ENCODE results near the gene SSBP3.
A peak's percentile ranks its signal among the peaks of the same experiment; 100 is the strongest.

The SSBP3 gene

DNA sequence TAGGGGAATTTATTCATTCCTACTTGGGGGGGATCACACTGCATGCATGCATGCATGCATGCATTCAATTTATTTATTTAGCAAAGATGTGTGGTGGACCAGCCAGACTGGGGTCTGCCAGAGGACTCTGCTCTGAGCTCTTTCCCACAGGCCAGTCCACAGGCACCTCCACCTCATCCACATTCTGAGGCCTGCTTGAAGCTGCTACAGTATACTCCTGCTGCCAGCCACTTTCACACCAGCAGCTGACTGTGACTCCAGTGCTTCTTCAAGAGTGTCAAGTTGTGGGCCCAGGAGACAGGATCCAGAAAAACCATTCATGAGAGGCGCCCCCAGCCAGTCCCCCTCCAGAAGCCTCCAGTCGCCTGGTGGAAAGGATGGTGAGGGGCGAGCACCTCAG is 30.9 kb downstream of the SSBP3 start:
- Mint-ChIP-seq H3K27me3 (no peaks in the 10 kb centered on the region), H3K4me3 (no peak overlapping the region), H3K4me1 (peaks cover 99% of the 10 kb centered on the region), H3K27ac (no peak overlapping the region), H3K9me3 (no peaks in the 10 kb centered on the region)
- no peak for ATAC-seq
- no peak for DNase-seq

DNA sequence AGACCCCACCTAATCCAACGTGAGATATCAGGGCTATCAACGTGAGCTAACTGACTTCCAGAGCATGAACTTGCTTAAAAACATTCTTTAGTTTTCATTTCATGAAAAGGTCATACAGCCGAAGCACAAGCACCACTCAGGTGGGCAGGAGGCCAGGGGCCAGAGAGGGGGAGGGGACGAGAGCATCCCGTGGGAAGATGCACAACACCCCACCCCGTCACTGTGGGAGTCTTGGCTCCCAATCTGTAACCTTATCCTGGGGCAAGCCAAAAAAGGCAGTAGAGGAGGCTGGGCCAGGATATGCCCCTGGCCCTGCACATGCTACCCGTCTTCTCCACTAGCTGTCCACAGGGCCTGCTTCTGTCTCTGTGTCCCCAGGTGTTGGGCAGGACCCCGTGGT is 31.4 kb downstream of the SSBP3 start:
- Mint-ChIP-seq H3K9me3 (no peaks in the 10 kb centered on the region), H3K4me1 (peaks cover 99% of the 10 kb centered on the region), H3K4me3 (no peak overlapping the region), H3K27ac (no peak overlapping the region), H3K27me3 (no peaks in the 10 kb centered on the region)
- ATAC-seq, result no peak
- no peak for DNase-seq

DNA sequence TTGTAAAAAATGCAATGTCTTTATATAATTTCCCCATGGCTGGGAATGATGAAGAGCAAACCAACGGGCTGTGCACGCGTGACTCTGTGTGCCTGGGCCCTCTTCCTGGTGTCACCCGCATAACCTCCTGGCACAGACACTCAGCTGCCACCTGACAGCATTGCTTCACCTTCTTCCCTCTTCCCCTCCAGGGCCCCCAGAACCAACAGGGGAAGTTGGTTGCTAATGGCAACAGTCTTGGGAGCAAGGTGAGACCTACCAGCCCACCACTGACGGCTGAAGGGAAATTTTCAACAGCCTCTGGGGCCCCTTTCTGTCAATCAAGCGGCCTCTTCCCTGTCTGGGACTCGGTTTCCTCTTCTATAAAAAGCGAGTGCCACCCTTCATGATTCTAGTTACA is 33.2 kb downstream of the SSBP3 start:
- ATAC-seq, result peak; percentile 76
- no peaks in the 10 kb centered on the region for H3K9me3 Mint-ChIP-seq
- H3K4me1 Mint-ChIP-seq, result peaks cover 96% of the 10 kb centered on the region
- H3K4me3 Mint-ChIP-seq, result peak overlapping the region; percentile 59 to 69
- H3K27me3 Mint-ChIP-seq, result no peaks in the 10 kb centered on the region
- H3K27ac Mint-ChIP-seq, result no peak overlapping the region
- peak in 1 of 2 donors; percentile 62 for DNase-seq

DNA sequence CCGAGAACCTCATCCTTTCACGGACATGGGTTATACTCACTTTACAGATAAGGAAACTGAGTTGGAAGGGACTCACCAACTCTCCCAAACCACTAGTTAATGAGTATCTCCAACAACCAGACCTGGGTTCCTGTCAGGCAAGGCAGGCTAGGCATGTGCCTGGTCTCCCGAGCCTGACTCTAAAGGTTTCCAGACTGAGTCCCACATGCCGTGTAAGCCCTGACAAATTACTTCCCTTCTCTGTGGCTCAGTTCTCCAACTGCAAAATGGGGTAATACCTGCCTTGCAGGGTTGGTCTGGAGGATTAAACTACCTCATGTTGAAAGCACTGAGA is 34.3 kb downstream of the SSBP3 start:
- Mint-ChIP-seq H3K27me3 (no peaks in the 10 kb centered on the region), H3K27ac (peak overlapping the region in 1 of 2 donors; percentile 64), H3K9me3 (no peaks in the 10 kb centered on the region), H3K4me1 (peaks cover 85% of the 10 kb centered on the region), H3K4me3 (peak overlapping the region in 1 of 2 donors; percentile 69)
- ATAC-seq, result no peak
- no peak for DNase-seq

DNA sequence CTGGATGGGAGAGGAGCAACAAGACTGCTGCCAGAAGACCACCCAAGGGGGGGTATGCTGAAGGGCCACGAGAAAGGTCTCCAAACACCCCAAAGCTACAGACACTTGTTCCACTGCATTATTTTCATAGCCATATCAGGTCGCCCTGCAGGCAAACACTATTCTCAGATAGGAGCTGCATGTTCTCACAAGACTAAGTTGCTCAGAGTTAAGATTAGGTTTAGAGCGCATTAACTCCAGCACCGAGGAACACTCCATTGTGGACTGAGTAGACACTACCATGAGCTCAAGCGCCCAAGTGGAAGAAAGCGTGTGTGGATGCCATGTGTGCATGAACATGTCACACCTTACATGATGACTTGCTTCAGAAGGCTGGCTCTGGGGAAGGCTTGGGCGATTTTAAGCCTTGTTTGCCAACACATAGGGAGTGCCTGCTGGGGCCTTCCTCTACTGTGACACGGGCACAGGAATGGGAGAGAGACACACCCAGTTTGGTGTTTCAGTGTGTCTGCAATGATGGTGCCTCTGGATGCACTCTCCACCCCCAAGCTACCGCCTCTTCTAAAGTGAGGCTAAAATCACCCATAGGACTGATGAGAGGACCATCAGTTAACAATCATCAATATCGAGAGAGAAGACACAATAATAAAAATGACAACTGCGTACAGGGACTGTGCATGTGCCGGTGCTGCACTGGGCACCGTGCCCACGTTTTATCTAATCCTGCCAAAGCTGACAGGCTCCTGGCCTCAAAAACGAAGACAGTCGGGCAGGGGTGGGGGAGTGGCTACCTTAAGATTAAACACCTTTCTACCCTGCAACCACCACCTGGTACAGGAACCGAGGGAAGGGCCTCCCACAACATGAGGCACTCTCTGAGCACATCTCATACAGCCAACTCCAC is 34.9 kb downstream of the SSBP3 start:
- H3K9me3 Mint-ChIP-seq, result no peaks in the 10 kb centered on the region
- DNase-seq (no peak), ATAC-seq (no peak)
- H3K4me1 Mint-ChIP-seq, result peaks cover 80% of the 10 kb centered on the region
- H3K27me3 Mint-ChIP-seq, result no peaks in the 10 kb centered on the region
- H3K4me3 Mint-ChIP-seq, result peak overlapping the region in 1 of 2 donors; percentile 24
- H3K27ac Mint-ChIP-seq, result peak overlapping the region in 1 of 2 donors; percentile 92

DNA sequence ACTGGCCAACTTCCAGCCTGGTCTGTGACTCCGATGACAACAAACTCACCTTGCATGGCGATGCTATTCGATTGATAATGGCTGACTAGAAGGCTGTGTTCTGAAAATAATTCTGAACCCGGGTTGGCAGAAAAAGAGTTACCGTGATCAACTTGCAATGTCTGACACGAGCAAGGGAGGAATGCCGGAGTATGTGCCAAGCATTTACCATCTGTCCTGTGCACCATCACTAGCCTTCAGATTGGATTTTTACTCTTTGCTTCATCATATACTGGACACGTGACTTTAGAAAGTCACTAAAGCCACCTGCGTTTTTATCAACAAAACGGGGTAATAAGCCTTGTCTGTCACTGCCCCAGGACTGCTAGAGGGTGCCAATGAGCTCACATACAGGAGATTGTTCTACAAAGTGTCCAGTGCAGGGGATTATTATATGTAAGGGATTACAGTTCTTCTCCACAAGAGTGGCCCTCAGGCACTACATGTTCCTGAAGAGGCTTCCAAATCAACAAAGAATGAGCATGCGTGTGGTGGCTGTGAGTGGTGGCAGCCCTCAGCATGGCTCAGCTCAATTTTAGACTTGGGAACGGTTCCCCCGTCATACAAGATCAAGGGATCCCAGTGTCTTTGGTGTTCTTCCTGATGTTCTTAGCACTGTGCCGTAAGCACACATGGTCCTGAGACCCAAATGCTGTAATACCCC is 35.8 kb downstream of the SSBP3 start:
- H3K4me1 Mint-ChIP-seq, result peaks cover 80% of the 10 kb centered on the region
- no peak for DNase-seq
- H3K9me3 Mint-ChIP-seq, result no peaks in the 10 kb centered on the region
- peak overlapping the region in 1 of 2 donors; percentile 7 for H3K27ac Mint-ChIP-seq
- ATAC-seq, result no peak
- no peak overlapping the region for H3K4me3 Mint-ChIP-seq
- H3K27me3 Mint-ChIP-seq, result no peaks in the 10 kb centered on the region

DNA sequence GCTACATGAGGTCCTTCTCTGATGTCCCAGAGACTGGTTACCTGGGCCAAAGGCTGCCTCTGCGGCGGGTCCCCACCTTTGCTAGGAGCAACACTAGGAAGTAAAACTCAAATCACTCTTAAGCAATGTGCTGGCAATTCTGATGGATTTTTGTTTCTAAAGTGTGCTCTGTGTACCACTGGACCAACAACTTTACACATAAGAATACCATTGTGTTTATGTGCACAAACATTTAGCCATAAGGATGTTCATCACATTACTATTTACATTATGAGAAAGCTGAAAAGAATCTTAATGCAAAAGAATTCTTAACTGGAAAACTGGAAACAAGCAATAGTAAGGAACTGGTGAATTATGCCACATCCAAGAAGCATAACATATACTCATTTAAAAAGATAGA is 38.6 kb downstream of the SSBP3 start:
- H3K4me1 Mint-ChIP-seq, result peaks cover 76% of the 10 kb centered on the region
- H3K4me3 Mint-ChIP-seq, result no peak overlapping the region

DNA sequence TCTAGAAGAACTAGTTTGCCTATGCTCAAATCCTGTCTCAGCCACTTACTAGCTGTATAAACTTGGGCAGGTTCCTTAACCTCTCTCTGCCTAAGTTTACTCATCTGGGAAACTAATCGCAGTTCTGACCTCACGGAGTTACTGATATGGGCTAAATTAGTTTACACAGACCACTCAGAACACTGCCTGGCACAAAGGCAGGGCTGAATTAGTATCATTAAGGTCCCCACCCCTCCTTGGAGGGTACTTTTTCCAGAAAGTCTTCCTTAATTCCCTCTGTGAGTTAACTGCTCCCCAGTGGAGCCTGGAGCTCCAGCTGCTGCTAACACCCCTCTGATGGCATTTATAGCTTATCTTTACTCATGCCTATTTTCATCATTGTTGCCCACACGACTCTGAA is 40.3 kb downstream of the SSBP3 start:
- Mint-ChIP-seq H3K27me3 (no peaks in the 10 kb centered on the region), H3K9me3 (no peaks in the 10 kb centered on the region), H3K27ac (no peak overlapping the region), H3K4me3 (no peak overlapping the region), H3K4me1 (peaks cover 75% of the 10 kb centered on the region)
- ATAC-seq, result no peak
- DNase-seq, result no peak

More for the DNA sequence above, 38.6 kb downstream of the SSBP3 start:
- no peak for DNase-seq
- ATAC-seq, result no peak
- H3K27me3 Mint-ChIP-seq, result no peaks in the 10 kb centered on the region
- H3K9me3 Mint-ChIP-seq, result no peaks in the 10 kb centered on the region
- H3K27ac Mint-ChIP-seq, result no peak overlapping the region

DNA sequence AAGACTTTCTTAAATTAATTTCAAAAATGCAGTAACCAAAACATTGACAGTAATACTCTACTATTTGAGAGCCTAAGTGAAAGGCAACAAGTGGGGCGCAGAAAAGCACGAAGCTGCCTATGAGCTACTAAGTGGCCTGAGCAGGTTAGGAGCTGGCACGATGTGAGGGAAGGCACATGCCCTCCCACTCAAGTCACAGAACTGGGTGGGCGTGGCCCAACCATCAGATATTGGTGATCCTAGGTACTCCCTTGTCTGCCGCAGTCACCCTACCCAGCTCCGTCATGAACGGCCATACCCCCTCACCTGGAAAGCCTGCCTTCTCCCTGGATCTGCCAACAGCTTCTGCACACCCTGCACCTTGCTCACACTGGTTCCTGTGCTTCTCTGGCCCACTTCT is 40.8 kb downstream of the SSBP3 start:
- no peak overlapping the region for H3K27ac Mint-ChIP-seq

DNA sequence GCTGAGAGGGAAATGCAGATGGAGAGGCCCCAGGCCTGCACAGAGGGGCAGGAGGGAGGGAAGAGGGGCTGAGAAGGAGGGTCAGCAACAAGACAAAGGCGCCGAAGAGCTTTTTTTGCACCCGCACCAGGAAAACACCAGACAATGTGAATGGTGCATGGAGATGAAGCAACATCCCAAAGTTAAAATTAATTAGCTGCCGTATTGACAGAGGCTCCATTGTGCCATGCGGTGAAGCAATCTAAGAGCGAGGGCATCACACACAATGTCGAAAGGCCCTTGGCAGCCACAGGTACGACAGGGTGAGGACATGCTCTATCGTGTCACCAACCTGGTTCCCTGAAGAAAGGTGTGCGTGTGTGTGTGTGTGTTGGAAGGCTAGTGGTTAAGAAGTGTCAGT is 41.2 kb downstream of the SSBP3 start:
- DNase-seq, result no peak
- Mint-ChIP-seq H3K4me1 (peaks cover 76% of the 10 kb centered on the region), H3K9me3 (no peaks in the 10 kb centered on the region), H3K27ac (no peak overlapping the region), H3K4me3 (no peak overlapping the region), H3K27me3 (no peaks in the 10 kb centered on the region)
- ATAC-seq, result no peak

More for the DNA sequence above, 40.8 kb downstream of the SSBP3 start:
- Mint-ChIP-seq H3K9me3 (no peaks in the 10 kb centered on the region), H3K4me3 (no peak overlapping the region), H3K4me1 (peaks cover 75% of the 10 kb centered on the region), H3K27me3 (no peaks in the 10 kb centered on the region)
- DNase-seq (no peak), ATAC-seq (no peak)

DNA sequence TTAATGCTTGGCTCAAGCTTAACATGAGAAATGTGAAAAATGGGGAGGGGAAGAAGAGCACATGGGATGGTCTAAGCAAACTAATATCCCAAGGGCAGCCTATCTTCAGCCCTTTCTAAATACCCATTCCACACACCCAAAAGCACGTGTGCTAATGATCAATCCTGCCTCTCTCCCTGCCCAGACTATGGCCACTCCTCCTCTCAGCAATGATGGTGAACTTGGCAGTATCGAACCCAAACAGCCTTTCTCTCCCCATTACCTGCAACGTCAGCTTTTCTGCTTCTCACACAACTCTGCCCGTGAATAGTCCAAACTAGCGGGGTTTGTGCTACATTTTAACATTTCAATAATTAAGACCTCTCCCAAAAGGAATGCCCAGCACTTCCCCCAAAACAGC is 41.6 kb downstream of the SSBP3 start:
- Mint-ChIP-seq H3K4me1 (peaks cover 76% of the 10 kb centered on the region), H3K27ac (no peak overlapping the region), H3K27me3 (no peaks in the 10 kb centered on the region), H3K4me3 (no peak overlapping the region), H3K9me3 (no peaks in the 10 kb centered on the region)
- DNase-seq (no peak), ATAC-seq (no peak)

DNA sequence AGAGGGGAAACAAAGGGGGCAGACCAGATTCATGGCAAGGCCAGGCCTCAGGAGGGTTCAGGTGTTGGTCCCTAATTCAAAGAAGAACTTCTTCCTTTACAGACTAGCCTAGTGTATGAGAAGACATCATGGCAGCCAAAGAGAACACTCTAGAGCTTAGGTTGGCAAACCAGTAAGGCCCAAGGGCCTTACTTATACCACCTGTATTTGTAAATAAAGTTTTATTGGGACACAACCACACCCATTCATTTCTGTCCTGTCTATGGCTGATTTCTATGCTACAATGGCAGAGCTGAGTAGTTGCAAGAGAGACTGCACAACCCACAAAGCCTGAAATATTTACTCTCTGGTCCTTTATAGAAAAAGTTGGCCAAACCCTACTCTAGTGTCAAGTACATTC is 42.3 kb downstream of the SSBP3 start:
- ATAC-seq (no peak), DNase-seq (no peak)
- H3K27ac Mint-ChIP-seq, result peak overlapping the region in 1 of 2 donors; percentile 28
- H3K9me3 Mint-ChIP-seq, result no peaks in the 10 kb centered on the region
- peaks cover 76% of the 10 kb centered on the region for H3K4me1 Mint-ChIP-seq
- no peaks in the 10 kb centered on the region for H3K27me3 Mint-ChIP-seq
- no peak overlapping the region for H3K4me3 Mint-ChIP-seq

DNA sequence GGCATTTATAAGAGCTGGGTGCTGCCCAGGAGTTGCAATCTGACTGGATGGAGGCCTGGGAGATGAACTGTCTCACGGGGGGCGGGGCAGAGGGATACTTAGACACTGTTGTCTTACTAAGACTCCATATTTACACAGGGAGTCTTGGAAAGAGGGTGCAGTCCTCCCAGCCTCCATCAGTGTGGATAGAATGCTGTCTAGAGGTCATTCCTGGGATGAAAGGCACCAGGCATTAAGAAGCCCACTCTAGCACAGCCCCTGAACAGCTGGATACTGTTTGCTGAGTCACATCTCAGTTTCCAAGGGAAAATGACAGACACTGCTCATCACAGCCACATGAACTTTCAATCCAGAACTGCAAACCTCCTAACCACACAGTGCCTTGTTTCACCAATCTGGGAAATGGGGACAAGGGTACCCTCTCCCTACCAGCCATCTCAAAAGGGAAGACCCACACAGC is 43.3 kb downstream of the SSBP3 start:
- no peaks in the 10 kb centered on the region for H3K9me3 Mint-ChIP-seq
- no peak overlapping the region for H3K4me3 Mint-ChIP-seq
- H3K4me1 Mint-ChIP-seq, result peaks cover 78% of the 10 kb centered on the region
- peak overlapping the region in 1 of 2 donors; percentile 47 for H3K27ac Mint-ChIP-seq
- DNase-seq, result no peak
- H3K27me3 Mint-ChIP-seq, result no peaks in the 10 kb centered on the region
- no peak for ATAC-seq

DNA sequence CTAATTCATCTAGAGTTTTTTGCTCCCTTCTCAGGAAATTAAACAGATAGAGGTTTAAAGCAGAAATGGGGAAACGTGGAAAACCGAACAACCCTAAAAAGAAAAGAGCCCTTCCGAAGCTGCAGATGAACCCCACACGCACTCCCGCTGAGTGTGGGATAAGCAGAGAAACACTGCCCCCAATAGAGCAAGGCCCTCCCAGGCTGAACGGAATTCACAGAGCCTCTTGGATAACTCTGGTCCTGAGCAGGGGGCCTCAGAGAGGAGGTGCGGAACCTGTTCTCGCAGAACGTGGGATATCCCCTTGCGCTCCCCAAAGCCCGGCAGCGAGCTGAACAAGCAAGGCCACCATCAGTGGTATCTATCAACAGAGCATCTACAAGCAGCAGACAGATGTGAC is 44.9 kb downstream of the SSBP3 start:
- H3K27me3 Mint-ChIP-seq, result no peaks in the 10 kb centered on the region
- DNase-seq (no peak), ATAC-seq (no peak)
- no peak overlapping the region for H3K4me3 Mint-ChIP-seq
- H3K9me3 Mint-ChIP-seq, result no peaks in the 10 kb centered on the region
- no peak overlapping the region for H3K27ac Mint-ChIP-seq
- peaks cover 94% of the 10 kb centered on the region for H3K4me1 Mint-ChIP-seq

DNA sequence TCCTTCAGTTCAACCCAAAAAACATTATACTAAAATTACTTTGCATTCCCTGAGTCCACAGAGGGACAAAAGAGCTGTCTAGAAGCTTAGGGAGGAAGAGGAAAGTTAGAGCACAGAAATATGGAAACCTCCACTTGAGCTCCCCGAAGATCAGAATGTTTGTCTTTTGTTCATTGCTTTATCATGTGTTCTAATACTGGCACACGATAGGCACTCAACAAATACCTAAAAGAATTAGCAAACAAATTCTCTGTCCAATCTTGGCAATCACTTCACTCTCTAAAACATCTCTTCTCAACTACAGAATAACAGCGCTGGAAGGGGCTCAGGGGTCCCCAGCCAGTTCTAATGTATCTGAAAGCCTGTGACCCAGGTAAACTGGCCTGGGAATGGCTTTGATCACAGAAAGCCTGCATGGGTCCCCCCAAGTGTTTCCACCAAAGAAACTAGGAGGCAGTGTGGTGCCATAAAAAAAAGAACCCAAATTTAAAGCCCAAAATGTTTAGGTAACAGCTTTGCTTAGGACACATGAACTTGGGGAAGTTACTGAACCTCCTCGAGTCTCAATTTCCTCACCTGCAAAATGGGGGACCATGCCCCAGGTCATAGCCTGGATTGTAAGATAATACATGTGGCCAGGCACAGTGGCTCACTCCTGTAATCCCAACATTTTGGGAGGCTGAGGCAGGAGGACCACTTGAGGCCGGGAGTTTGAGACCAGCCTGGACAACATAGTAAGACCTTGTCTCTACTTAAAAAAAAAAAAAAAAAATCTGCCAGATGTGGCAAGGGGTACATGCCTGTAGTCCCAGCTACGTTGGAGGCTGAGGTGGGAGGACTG is 45.8 kb downstream of the SSBP3 start:
- H3K4me1 Mint-ChIP-seq, result peaks cover 94% of the 10 kb centered on the region
- no peaks in the 10 kb centered on the region for H3K27me3 Mint-ChIP-seq
- H3K27ac Mint-ChIP-seq, result no peak overlapping the region
- no peak overlapping the region for H3K4me3 Mint-ChIP-seq
- no peak for DNase-seq
- no peaks in the 10 kb centered on the region for H3K9me3 Mint-ChIP-seq
- no peak for ATAC-seq

Measured in stimulated activated naive CD8-positive, alpha-beta T cell treated with anti-CD3 and anti-CD28 coated beads, Interleukin-15, amount 100 ng/mL, for 72 hours (primary cell).